GM18519 (cell line): ENCODE data around the gene BIRC7.
"Not testable (repeated sequence)": the region's sequence is repeated elsewhere in the genome, so short reads cannot be mapped to it uniquely, and the experiment has no call there.

Source experiments
- ATAC-seq: cut with Tn5 transposase; IDR thresholded peaks from one replicate; pipeline ENCODE4 v1.9.1; 2021; ENCODE audit warnings: mild to moderate bottlenecking, moderate library complexity; ENCODE audit not compliant: unreplicated experiment, low FRiP score

Gene BIRC7

GRCh38 chr20:63205896-63206295 lies 29.8 kb upstream of the BIRC7 start:
- no peak for ATAC-seq

- no peak for ATAC-seq
Observed at GRCh38 chr20:63206878-63207277, 28.8 kb upstream of the BIRC7 start.

DNA sequence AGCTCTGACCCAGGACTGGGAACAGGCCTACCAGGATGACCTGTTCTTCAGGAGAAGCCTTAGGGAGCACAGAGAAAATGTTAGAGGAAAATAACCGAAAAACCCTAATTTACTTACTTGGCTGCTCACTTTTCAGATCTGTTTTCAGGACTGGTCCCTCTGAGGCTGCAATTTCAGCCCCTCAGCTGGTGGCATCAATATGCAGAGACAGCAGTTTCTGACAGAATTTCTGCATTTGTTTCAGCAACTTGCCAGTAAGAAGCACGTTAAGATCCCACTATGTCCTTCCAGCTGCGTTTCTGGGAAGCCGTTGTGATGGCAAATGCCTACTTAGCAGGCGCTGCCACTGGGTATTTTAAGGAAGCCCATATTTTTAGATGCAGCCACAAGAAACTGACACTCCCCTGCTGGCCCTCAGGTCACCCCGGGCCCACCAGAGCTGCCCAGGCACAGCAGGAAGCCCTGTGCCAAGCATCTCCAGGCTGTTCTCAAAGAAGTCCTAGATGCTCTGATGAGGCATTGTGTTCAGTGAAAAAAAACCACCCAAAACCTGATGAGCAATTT lies 27.3 kb upstream of the BIRC7 start:
- ATAC-seq = no peak

DNA sequence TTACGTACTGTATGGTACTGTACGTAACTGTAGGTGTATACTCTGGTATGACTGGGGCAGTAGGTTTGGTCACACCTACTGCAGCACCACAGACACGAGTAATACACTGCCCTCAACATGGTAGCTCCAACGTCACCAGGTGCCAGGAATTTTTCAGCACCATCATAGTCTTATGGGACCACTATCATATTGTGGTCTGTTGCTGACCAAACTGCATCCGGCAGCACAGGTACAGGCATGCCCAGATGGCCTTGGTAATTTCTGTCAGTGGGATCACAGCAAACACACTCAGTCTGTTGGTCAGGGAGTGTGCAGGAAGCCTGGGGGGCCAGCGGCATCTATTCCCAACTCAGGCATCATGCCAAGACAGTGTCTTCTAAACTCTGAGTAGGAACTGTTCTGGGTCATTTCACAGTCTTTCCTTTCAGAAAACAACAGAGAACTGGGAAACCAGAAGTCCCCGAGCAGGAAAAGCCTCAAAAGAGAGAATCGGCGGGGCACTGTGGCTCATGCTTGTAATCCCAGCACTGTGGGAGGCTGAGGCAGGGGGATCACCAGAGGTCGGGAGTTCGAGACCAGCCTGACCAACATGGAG lies 25.6 kb upstream of the BIRC7 start:
- no peak for ATAC-seq

GRCh38 chr20:63212393-63212730 lies 23.3 kb upstream of the BIRC7 start:
- ATAC-seq = no peak

- no peak for ATAC-seq
Observed at GRCh38 chr20:63212792-63213191, 22.9 kb upstream of the BIRC7 start.

DNA sequence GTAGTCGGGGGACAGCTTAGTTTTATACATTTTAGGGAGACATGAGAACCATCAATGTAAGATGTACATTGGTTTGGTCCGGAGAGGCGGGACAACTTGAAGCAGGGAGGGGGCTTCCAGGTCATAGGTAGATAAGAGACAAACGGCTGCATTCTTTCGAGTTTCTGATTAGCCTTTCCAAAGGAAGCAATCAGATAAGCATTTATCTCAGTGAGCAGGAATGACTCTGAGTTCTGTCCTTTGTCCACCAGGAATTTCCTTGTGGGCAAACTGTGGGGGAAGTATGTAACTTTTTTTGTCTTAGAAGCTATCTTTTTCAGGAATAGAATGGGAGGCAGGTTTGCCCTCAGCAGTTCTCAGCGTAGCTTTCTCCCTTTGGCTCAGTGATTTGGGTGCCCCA lies 21.2 kb upstream of the BIRC7 start:
- no peak for ATAC-seq

GRCh38 chr20:63215101-63216040 lies 20.3 kb upstream of the BIRC7 start:
- ATAC-seq = no peak

DNA sequence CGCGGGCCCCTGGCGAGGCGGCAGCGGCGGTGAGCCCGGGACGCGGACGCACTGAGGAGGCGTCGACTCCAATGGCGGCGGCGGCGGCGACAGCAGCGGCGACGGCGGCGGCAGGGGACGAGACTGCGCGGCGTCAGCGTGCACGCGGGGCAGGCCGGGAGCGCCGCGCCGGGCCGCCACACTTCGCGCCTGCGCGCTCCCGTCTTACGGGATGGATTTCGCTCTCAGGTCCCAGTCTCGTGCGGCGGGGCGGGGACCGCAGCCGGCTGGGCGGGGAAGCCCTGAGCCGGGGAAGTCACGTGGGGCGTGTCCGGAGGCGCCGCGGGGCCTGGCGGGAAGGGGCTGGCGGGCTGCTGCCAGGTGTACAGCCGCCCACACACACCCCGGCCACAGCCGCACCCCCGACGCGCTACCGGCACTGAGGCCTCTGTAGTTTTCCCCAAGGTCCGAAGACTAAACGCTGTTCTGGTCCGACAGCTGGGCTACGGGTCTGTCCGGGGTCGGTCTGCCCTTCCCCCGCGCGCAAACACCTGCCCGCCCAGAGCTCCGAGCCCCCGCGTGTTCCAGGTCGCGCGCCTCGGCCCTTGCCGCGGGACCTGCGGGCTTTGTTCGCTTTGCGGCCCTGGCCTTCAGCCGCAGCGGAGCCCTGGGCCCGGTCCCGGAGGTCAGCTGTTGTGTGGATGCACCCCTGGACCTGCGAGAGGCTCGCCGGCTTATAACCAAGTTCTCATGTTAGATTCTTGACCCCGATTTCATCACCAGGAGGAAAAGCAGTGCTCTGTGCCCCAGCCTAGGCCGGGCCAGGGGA lies 19.5 kb upstream of the BIRC7 start, which contains the start of gene YTHDF1:
Gene YTHDF1, minus strand, starts transcription at position 91 of the 808 bp plus-strand sequence. CDS start 239 bp downstream, outside the sequence.
- peak; percentile 82 for ATAC-seq

GRCh38 chr20:63216849-63217471 lies 18.7 kb upstream of the BIRC7 start:
- ATAC-seq = no peak

- no peak for ATAC-seq
Observed at GRCh38 chr20:63217706-63218105, 18.0 kb upstream of the BIRC7 start.

DNA sequence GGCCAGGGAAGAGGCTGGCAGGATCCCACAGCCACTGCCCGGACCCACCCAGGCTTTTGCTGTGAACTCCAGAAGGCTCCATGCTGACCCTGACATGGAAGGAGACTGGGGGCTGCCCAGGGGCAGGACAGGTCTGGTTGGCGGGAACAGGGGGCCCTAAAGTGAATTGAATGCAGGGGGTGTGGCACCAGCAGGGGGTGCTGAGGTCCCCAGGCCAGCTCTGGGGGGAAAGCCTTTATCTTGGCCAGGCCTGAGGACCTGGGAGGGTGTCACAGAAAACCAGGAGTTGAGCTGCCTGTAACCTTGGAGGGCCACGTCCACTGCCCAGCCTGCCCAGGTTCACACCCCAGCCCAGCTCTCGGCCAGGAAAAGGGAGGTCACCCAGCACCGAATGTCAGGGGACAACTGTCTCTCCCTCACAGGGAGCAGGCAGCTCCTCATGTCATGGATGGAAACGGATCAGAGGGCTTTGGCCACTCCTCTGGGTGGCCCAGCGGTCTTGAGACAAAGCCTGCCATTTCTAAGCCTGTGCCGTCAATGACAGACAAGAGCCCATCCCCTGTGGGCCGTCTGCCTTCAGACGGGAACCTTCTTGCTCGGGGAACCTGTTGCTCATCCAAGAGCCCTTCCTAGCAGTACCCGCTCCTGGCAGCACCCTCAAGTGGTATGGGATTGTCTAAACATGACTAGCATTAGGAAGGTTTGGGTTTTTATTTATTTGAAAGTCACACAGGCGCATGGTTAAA lies 16.8 kb upstream of the BIRC7 start:
- no peak for ATAC-seq

- no peak for ATAC-seq
Observed at GRCh38 chr20:63219447-63219821, 16.3 kb upstream of the BIRC7 start.

DNA sequence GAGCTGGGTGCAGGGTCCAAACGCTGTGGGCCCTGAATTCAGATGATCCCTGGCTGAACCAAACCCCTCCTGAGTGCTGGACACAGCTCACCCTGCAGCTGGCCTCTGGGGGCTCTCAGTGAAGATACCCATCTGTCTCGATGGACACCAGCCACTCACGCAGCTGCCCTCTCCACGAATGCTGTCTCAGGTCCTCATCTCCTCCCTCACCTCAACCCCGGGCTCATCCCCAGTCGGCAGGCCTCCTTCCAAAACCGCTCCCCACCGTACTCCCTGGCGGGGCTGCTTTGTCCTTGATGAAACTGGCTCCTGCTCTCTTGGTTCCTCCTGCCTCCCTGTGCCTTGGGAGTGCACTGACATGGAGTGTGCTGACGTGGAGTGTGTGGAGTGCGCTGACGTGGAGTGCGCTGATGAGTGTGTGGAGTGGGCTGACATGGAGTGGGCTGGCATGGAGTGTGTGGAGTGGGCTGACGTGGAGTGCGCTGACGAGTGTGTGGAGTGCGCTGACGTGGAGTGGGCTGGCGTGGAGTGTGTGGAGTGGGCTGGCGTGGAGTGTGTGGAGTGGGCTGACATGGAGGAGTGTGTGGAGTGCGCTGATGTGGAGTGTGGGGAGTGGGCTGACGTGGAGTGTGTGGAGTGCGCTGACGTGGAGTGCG lies 15.7 kb upstream of the BIRC7 start:
- no peak for ATAC-seq

- ATAC-seq = no peak
Observed at GRCh38 chr20:63220696-63221399, 14.9 kb upstream of the BIRC7 start.

- not testable (repeated sequence) for ATAC-seq
Observed at GRCh38 chr20:63221400-63222053, 14.2 kb upstream of the BIRC7 start.

- ATAC-seq = no peak
Observed at GRCh38 chr20:63222541-63222940, 13.2 kb upstream of the BIRC7 start.
